Measurements from ENCODE around the gene RAB44. TPM values are rescaled to one million over a fixed set of nuclear protein-coding genes. Genes with fewer than 3 reads are reported as not detected.
"Not testable (repeated sequence)": the region's sequence is repeated elsewhere in the genome, so short reads cannot be mapped to it uniquely, and the experiment has no call there.

The RAB44 gene
- polyA plus RNA-seq, 4 donors, result 0.06 to 0.09 (median 0.08) TPM; not detected in 1

GRCh38 chr6:36704961-36705577 lies 7.4 kb downstream of the RAB44 start:
- not testable (repeated sequence) for DNase-seq (ENCODE audit: low read depth in 4 of 4, low spot score in 3 of 4)

GRCh38 chr6:36706339-36706738 lies 8.7 kb downstream of the RAB44 start:
- no peak for DNase-seq (ENCODE audit: low read depth in 4 of 4, low spot score in 3 of 4)

DNA sequence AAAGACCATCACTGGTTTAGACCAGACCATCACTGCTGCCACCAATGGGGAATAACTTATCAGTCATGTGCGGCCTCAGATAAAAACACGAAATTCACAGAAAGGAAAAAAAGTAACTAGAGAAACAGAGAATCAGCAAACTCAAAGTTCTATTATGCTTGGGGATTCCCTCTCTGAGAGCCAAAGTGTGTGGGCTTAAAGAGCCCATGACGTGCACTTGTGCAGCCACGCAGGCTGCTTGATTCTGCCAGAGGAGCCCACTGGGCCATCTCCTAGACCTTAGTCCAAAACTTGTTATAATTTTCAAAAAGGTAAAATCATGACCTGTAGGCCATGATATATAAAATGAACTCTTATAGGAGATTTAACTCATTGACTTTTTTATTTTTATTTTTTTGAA lies 15.2 kb downstream of the RAB44 start:
- DNase-seq (ENCODE audit: low read depth in 4 of 4, low spot score in 3 of 4), result no peak

DNA sequence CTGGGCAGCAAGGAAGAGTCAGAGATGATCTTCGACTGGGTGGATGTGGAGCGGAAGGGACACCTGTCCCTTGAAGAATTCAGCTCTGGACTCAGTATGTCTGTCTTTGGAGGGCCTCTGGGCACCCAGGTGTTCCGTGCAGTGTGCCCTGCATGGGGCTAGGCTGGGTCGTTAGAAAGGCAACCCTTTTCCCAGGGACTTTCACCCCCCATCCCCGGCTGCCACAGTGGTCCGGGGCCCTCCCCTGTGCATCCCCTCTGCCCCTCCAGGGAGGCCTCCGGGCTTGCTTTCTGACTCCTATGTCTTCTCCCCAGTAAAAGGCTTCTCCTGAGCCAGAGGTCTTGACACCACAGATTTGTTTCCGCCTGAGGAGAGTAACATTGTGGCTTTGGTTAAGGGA lies 16.2 kb downstream of the RAB44 start:
- DNase-seq (ENCODE audit: low read depth in 4 of 4, low spot score in 3 of 4), result no peak

GRCh38 chr6:36714511-36714910 lies 16.9 kb downstream of the RAB44 start:
- DNase-seq (ENCODE audit: low read depth in 4 of 4, low spot score in 3 of 4), result no peak

DNA sequence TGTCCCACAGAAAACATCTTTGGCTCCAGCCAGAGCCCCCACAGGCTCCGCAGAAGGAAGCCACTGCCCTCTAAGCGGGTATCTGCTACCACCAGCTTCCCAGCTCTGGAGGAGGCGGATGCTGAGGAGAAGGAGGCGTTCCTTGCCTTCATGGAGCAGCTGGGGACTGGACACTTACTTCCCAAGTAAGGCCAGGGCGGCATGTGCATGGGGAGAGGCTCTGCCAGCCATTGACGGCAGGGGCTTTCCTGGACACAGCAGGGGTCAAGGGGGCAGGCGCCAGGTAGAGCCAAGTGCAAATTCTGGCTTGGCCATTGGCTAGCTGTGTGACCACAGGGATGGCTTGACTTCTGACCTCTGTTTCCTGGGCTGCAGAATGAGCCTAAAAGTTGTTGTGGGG lies 17.8 kb downstream of the RAB44 start:
- DNase-seq (ENCODE audit: low read depth in 4 of 4, low spot score in 3 of 4), result no peak

- no peak for DNase-seq (ENCODE audit: low read depth in 4 of 4, low spot score in 3 of 4)
Measured at GRCh38 chr6:36716476-36717093, 19.0 kb downstream of the RAB44 start.

DNA sequence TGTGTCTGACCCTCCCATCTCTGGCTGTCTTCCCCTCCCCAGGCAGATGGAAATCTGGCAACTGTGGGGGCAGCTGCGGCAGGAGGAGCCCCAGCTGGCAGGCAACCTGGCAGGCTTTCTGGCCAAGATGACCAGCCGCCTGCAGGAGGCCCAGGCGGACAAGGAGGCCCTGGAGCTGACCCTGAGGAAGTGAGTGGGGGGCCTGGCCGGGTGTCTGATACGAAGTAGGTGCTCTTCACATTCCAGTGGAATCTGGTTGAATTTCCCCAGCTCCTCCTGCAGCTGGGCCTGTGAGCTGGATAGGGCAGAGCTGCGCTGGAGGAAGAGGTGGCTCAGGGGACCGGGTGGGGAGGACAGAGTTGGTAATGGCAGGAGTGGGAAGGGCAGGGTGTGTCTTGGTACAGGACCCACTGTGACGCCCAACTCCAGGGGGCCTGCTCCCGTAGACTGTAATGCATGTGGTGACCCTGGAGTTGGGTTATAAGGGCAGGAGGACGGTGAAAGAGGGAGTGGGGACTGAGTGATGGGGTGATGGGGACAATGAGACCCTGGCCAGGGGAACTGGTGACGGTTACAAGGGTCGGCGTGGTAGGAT lies 19.7 kb downstream of the RAB44 start:
- DNase-seq (ENCODE audit: low read depth in 4 of 4, low spot score in 3 of 4), result no peak

DNA sequence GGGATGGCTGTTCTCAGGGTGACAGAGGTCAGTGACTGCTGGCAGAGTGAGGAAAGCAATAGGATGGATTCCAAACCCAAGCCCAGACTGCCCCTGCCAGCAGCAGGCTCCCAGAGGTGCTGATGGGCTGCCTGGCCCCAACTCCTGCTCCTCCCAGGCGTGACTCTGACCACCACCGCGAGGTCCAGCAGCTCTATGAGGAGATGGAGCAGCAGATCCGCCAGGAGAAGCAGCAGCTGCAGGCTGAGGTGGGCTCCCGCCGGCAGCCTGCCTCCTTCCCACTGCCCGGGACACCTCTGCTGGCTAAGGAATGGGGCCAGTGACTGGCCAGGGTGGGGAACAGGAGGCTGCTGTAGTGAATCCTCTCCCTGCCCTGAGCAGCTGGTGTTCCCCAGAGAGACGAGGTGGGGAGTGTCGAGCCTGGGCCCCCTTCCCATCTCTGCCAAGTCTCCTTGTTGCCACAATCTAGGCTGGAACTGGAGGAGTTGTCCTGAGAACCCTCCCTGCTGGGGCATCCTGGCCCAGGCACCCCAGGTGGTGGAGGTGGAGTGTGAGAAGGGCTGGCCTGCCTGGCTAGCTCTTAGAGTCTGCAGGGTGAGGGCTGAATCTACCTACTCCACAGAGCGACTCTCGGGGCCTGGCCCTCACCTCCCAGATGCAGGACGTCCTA lies 20.4 kb downstream of the RAB44 start:
- no peak for DNase-seq (ENCODE audit: low read depth in 4 of 4, low spot score in 3 of 4)

DNA sequence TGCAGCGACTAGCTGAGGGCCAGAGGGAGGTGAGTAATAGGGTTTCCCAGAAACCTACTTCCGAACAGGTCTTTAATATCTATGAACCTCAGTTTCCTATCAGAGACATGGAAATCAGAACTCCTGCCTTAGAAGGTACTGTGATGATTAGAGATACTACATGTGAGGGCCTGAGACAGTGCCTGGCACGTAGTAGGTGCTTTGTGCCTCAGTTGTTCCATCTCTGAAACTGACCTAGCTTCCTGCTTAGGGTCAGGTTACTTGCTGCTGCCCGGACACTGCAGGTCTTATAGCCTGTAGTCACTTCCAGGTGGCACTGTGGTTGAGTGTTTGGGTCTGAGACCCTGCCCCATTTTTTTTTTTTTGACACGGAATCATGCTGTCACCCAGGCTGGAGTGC lies 20.9 kb downstream of the RAB44 start:
- no peak for DNase-seq (ENCODE audit: low read depth in 4 of 4, low spot score in 3 of 4)

DNA sequence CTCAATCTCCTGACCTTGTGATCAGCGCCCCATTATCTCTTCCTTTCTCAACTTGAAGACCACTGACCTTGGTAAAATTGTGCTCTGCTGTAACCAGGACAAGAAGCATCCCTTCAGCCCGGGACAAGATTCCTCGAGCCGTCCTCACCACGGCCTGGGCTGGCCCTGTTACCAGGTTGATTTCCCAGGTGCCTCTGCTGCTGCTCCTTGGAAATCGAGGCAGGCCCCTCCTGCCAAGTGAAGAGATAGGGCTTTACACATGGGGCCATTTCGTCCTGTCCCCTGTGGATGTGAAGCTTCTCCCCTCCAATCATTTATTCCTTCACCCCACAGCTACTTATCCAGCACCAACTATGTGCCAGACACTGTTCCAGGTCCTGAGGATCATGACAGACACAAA lies 21.5 kb downstream of the RAB44 start:
- DNase-seq (ENCODE audit: low read depth in 4 of 4, low spot score in 3 of 4), result no peak

DNA sequence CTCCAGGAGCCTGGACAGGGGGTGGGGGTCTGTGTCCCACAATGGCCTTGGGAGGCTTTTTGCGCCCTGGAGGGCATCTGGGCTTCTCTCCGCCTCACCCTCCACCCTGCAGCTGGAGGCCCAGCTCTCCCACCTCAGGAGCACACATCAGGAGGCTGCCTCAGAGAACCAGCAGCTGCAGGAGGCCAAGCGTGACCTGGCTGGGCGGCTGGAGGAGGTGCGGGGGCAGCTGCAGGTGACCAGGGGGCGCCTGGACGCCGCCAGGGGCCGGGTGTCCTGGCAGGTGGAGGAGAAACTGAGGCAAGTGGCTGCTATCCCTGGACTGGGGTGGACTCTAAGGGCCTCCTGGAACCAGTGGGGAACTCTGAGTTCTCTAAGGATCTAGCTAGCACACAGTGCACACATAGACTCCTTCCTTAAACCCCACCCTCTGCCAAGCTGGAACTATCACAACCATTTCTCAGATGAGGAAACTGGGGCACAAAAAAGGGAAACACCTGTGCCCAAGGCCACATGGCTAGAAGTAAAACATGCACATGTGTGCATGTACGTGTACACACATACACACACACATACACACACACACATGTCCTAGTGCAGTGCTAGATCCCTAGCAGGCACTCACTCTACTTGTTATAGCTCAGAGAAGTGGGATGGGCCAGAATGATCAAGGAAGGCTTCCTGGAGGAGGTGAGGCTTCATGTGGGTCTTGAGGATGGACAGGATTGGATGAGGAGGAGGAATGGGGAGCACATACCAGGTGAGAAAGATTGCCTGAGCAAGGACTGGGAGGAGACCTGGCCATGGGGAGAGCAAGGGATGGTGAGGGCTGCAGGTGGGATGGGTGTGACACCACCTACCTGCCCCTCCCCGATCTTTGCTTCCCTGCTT lies 22.9 kb downstream of the RAB44 start:
- DNase-seq (ENCODE audit: low read depth in 4 of 4, low spot score in 3 of 4), result no peak

DNA sequence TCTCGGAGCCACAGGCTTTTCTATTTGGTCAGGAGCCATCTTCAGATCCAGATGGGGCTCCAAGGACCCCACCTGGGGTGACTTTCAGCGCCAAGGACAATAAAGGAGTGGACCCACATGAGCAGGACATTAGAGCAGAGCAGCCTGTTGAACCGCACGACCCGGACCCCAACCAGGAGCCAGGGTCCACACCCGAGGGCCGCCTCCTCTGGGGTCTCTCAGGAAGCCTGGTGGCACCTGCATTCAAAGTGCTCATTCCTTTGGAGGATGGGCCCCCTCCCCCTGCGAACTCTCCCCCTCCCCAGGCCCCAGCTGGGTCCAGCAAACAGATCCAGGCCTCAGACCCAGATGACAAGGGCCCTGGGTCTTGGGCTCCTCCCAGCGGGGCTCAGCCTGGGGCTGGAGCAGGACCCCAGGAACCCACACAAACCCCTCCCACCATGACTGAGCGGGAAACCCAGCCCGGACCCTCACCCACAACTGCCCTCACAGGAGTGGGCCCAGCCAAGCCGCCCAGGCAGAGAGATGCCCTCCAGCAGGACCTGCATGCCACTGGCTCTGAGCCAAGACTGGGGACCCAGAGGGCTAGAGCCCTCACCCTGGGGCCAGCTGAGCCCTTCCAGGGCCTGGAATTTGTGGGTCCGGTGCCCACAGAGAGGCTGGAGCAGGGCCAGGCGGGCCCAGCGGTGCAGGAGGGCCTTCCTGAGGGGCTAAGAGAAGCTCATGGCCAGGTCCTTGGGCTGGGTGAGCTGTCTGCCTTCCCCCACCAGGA lies 23.9 kb downstream of the RAB44 start:
- no peak for DNase-seq (ENCODE audit: low read depth in 4 of 4, low spot score in 3 of 4)

DNA sequence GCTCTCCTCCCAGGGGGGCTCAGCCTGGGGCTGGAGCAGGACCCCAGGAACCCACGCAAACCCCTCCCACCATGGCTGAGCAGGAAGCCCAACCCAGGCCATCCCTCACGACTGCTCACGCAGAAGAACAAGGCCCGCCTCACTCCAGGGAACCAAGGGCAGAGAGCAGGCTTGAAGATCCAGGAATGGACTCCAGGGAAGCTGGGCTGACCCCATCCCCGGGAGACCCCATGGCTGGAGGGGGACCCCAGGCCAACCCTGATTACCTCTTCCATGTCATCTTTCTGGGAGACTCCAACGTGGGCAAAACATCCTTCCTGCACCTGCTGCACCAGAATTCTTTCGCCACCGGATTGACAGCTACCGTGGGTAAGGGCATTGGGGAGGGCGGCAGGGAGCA lies 24.7 kb downstream of the RAB44 start:
- no peak for DNase-seq (ENCODE audit: low read depth in 4 of 4, low spot score in 3 of 4)

- DNase-seq (ENCODE audit: low read depth in 4 of 4, low spot score in 3 of 4), result no peak
Measured at GRCh38 chr6:36722879-36723278, 25.3 kb downstream of the RAB44 start.

DNA sequence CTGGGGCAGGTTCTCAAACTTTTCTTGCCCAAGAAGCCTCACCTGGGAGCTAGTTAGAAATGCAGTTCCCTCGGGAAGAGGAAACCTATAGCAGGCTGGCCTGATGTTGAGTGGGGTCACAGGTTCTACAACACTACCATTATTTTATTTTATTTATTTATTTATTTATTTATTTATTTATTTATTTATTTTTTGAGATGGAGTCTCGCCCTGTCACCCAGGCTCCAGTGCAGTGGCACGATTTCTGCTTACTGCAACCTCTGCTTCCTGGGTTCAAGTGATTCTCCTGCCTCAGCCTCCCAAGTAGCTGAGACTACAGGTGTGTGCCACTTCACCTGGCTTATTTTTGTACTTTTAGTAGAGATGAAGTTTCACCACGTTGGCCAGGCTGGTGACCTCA lies 26.4 kb downstream of the RAB44 start:
- DNase-seq (ENCODE audit: low read depth in 4 of 4, low spot score in 3 of 4), result not testable (repeated sequence)

DNA sequence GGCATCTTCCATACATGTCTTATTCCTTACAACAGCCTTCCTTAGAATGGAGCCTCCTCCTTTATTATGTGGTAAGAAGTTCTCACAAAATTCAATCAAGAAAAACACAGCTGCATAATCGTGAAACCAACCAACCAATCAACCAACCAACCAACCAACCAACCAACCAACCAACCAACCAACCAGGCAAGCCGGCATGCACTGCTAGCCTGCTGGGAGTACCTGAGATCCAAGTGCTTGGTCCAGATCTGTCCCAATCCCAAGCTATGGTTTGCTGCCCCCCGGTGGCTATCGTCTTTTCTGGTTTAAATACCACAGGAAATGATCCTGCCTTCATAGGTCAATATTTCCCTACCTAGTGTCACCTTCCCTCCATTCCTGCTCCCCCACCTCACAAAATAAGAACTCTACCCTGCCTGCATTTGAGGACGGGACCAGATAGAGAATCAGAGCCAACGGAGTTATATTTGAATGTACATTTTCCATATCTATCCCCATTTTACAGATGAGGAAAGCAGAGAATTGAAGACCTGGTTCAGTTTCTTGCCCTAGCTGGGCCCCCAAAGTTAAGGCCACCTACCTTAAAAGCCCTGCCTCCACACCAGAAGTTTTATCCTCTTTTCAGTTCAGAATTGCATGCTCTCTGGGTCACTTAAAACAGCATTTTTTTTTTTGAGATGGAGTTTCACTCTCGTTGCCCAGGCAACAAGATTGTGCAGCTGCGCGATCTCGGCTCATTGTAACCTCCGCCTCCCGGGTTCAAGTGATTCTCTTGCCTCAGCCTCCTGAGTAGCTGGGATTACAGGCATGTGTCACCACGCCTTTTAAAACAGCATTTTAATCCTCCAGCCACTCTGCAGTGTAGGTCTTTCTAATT lies 27.1 kb downstream of the RAB44 start:
- peak in 2 of 4 donors; percentile 38 to 42 for DNase-seq (ENCODE audit: low read depth in 4 of 4, low spot score in 3 of 4)

- DNase-seq (ENCODE audit: low read depth in 4 of 4, low spot score in 3 of 4), result no peak
Measured at GRCh38 chr6:36725581-36725980, 28.0 kb downstream of the RAB44 start.

GRCh38 chr6:36727505-36728021 lies 29.9 kb downstream of the RAB44 start:
- DNase-seq (ENCODE audit: low read depth in 4 of 4, low spot score in 3 of 4), result no peak

Data from right renal pelvis (tissue), 4 donors.